HEK293 (cell line): Measurements from ENCODE around the gene TRIP10.

Experiments
- CTCF ChIA-PET: fragments of 350-600 bp; formaldehyde crosslinking; extraction: SDS; loops from one replicate; lab custom pipeline; 2021; ENCODE audit warnings: antibody characterized with exemption; lab: Yijun Ruan, JAX
- POLR2A ChIA-PET: fragments of 300-600 bp; formaldehyde crosslinking; extraction: SDS; loops from one replicate; lab custom pipeline; 2020; ENCODE audit warnings: antibody characterized with exemption, inconsistent platforms; lab: Yijun Ruan, JAX
- H3K27ac ChIP-seq: fragments of 200-500 bp; sonication (Bioruptor generic); 2 replicates; pipeline ENCODE4 v1.5.1; 2014; ENCODE audit warnings: low read depth, low read length, control low read depth, inconsistent platforms; ENCODE audit errors: extremely low read depth
- H3K36me3 ChIP-seq, 2 experiments: fragments of 200-500 bp in 1 of 2; sonication (Bioruptor generic) in 1 of 2; 1 replicate in 1 of 2; 2 replicates in 1 of 2; pipeline ENCODE4 v1.5.1; 2014 to 2017; ENCODE audit warnings: inconsistent platforms in 2 of 2, low read length in 2 of 2; ENCODE audit not compliant: control insufficient read depth in 2 of 2, insufficient read depth in 1 of 2
- H3K4me1 ChIP-seq: fragments of 200-500 bp; sonication (Bioruptor generic); 2 replicates; pipeline ENCODE4 v1.5.1; 2014; ENCODE audit warnings: mild to moderate bottlenecking, low read length, inconsistent platforms; ENCODE audit not compliant: control insufficient read depth, insufficient read depth
- H3K4me3 ChIP-seq: 2 replicates; pipeline ENCODE4 v1.5.1; 2011; ENCODE audit warnings: low read depth, mild to moderate bottlenecking, control low read depth, low read length, moderate library complexity
- H3K9me3 ChIP-seq: fragments of 200-500 bp; sonication (Bioruptor generic); 2 replicates; pipeline ENCODE4 v1.5.1; 2014; ENCODE audit warnings: low read depth, low read length, inconsistent platforms; ENCODE audit not compliant: control insufficient read depth, insufficient read depth
- EGR2 ChIP-seq: fragments of 450-650 bp; formaldehyde crosslinking; IDR thresholded peaks from 2 replicates; pipeline ENCODE4 v1.5.1; 2016; ENCODE audit warnings: low read depth, missing biosample characterization, missing genetic modification characterization
- GLI2 ChIP-seq: fragments of 450-650 bp; formaldehyde crosslinking; IDR thresholded peaks from 2 replicates; pipeline ENCODE4; 2017; ENCODE audit warnings: missing biosample characterization, missing genetic modification characterization, low read depth, borderline replicate concordance
- YY2 ChIP-seq: fragments of 450-650 bp; formaldehyde crosslinking; IDR thresholded peaks from 2 replicates; pipeline ENCODE4 v1.5.1; 2016; ENCODE audit warnings: missing biosample characterization, missing genetic modification characterization
- ZFHX2 ChIP-seq: fragments of 450-650 bp; formaldehyde crosslinking; conservative IDR thresholded peaks from 2 replicates; pipeline ENCODE4 v1.5.1; 2016; ENCODE audit warnings: missing biosample characterization, missing genetic modification characterization
- ZNF114 ChIP-seq: fragments of 450-650 bp; formaldehyde crosslinking; IDR thresholded peaks from 2 replicates; pipeline ENCODE4 v1.5.0; 2017; ENCODE audit warnings: missing biosample characterization, missing genetic modification characterization
- ZNF16 ChIP-seq: fragments of 450-650 bp; formaldehyde crosslinking; IDR thresholded peaks from 2 replicates; pipeline ENCODE4 v1.5.1; 2016; ENCODE audit warnings: low read depth, missing biosample characterization, missing genetic modification characterization
- ZNF169 ChIP-seq: fragments of 450-650 bp; formaldehyde crosslinking; IDR thresholded peaks from 2 replicates; pipeline ENCODE4 v1.5.1; 2016; ENCODE audit warnings: missing biosample characterization, missing genetic modification characterization
- ZNF2 ChIP-seq: fragments of 450-650 bp; formaldehyde crosslinking; IDR thresholded peaks from 2 replicates; pipeline ENCODE4 v1.5.1; 2016; ENCODE audit warnings: missing biosample characterization, missing genetic modification characterization
- ZNF274 ChIP-seq, 2 experiments: fragments of 200-500 bp in 1 of 2; fragments of 450-650 bp in 1 of 2; sonication (Bioruptor generic) in 1 of 2; formaldehyde crosslinking in 1 of 2; IDR thresholded peaks; 2 replicates each; pipeline versions ENCODE4 v1.5.1 to v1.6.1; 2014 to 2016; ENCODE audit warnings: borderline replicate concordance in 1 of 2, inconsistent platforms in 1 of 2, low read length in 1 of 2, missing biosample characterization in 1 of 2, missing genetic modification characterization in 1 of 2
- ZNF280D ChIP-seq: fragments of 450-650 bp; formaldehyde crosslinking; IDR thresholded peaks from 2 replicates; pipeline ENCODE4 v1.5.1; 2016; ENCODE audit warnings: missing biosample characterization, missing genetic modification characterization
- ZNF350 ChIP-seq: fragments of 450-650 bp; formaldehyde crosslinking; IDR thresholded peaks from 2 replicates; pipeline ENCODE4 v1.5.0; 2017; ENCODE audit warnings: missing biosample characterization, mild to moderate bottlenecking, missing genetic modification characterization
- ZNF48 ChIP-seq: fragments of 450-650 bp; formaldehyde crosslinking; IDR thresholded peaks from 2 replicates; pipeline ENCODE4 v1.5.1; 2016; ENCODE audit warnings: missing biosample characterization, missing genetic modification characterization
- ZNF580 ChIP-seq: fragments of 450-650 bp; formaldehyde crosslinking; IDR thresholded peaks from 2 replicates; pipeline ENCODE4 v1.5.1; 2016; ENCODE audit warnings: missing biosample characterization, missing genetic modification characterization
- ZNF623 ChIP-seq: fragments of 450-650 bp; formaldehyde crosslinking; IDR thresholded peaks from 2 replicates; pipeline ENCODE4 v1.5.1; 2016; ENCODE audit warnings: missing biosample characterization, missing genetic modification characterization
- ZNF639 ChIP-seq: fragments of 450-650 bp; formaldehyde crosslinking; IDR thresholded peaks from 2 replicates; pipeline ENCODE4 v1.5.1; 2016; ENCODE audit warnings: missing biosample characterization, missing genetic modification characterization
- ZNF747 ChIP-seq: fragments of 450-650 bp; formaldehyde crosslinking; IDR thresholded peaks from 2 replicates; pipeline ENCODE4 v1.5.1; 2016; ENCODE audit warnings: missing biosample characterization, missing genetic modification characterization

Gene TRIP10

GRCh38 chr19:6772028-6772865 lies 32.8 kb downstream of the TRIP10 start, which contains the start of gene VAV1:
Gene VAV1, plus strand, starts transcription at chr19:6772708. Its CDS starts 100 bp downstream, at chr19:6772808.
- ChIA-PET CTCF (interaction anchor here (0.6 to 1.8 kb wide), 5 partner anchors 35 to 255 kb away, joined by 3 to 9 read pairs (median 4); partner anchors contain the start of gene GPR108), POLR2A (no interaction called here)
- Histone ChIP-seq H3K4me3 (no peak within 1 kb of the TSS), H3K9me3 (no peaks in the 10 kb centered on the region), H3K4me1 (no peaks in the 10 kb centered on the region; the same call in 1 of the 2 replicates), H3K27ac (no peak within 1 kb of the TSS), H3K36me3 (no peaks in the 10 kb centered on the region)
- TF ChIP-seq ZNF280D (tag by site-specific recombination) (peak; percentile 77; the same call in 1 of the 2 replicates), GLI2 (tag by site-specific recombination) (no peak), ZFHX2 (tag by site-specific recombination) (peak; percentile 57; the same call in 1 of the 2 replicates), ZNF623 (peak; percentile 99), EGR2 (tag by site-specific recombination) (peak; percentile 37; the same call in 1 of the 2 replicates), YY2 (tag by site-specific recombination) (no peak), ZNF580 (0 out of 2 replicates have a peak, but pooled peaks have one; percentile 36), ZNF16 (tag by site-specific recombination) (peak; percentile 87)

- TF ChIP-seq ZNF747 (tag by site-specific recombination) (no peak), ZNF274 (IDR thresholded peaks at IDR 0.05; ENCODE audit: low read length) (no peak), ZNF274 (tag by site-specific recombination; IDR thresholded peaks at IDR 0.05; ENCODE audit: borderline replicate concordance) (no peak), ZNF48 (tag by site-specific recombination) (no peak), ZNF350 (no peak), ZNF639 (tag by site-specific recombination) (no peak), ZNF169 (tag by site-specific recombination) (no peak), ZNF114 (no peak), ZNF2 (no peak)
- Histone ChIP-seq H3K9me3 (no peaks in the 10 kb centered on the region), H3K4me3 (no peak overlapping the region), H3K4me1 (no peaks in the 10 kb centered on the region), H3K27ac (no peak overlapping the region), H3K36me3 (no peaks in the 10 kb centered on the region)
- POLR2A ChIA-PET, result no interaction called here
- CTCF ChIA-PET, result interaction anchor here (0.6 to 1.8 kb wide), 3 partner anchors 35 to 256 kb away, joined by 3 to 9 read pairs (median 3); partner anchors contain the start of gene GPR108
These were observed 33.4 kb downstream of the TRIP10 start for GRCh38 chr19:6772866-6773322.
